ENCODE measurements around the gene CHRNA4.
"Not testable (repeated sequence)": the region's sequence is repeated elsewhere in the genome, so short reads cannot be mapped to it uniquely, and the experiment has no call there.

Gene CHRNA4

DNA sequence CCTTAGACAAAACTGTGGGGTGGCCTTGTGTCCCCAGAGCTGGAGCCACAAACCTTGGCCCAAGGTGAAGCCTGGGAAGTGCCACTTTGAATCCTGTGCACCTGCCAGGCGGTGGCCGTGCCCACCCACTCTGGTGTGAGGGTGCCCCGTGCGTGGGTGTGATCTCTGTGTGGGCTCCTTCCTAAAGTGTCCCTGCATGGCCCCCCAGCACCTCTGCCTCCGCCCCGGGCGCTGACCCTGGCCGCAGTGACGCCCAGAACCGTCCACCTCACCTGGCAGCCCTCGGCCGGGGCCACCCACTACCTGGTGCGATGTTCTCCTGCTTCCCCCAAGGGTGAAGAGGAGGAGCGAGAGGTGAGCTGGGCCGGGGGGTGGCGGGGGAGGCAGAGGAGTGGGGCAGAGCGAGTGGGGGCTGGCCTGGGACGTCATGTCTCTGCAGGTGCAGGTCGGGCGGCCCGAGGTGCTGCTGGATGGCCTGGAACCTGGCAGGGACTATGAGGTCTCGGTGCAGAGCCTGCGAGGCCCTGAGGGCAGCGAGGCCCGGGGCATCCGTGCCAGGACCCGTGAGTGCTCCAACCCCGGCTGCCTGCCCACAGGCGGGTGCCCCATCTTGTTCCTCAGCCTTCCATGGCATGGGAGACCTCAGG lies 49.8 kb downstream of the CHRNA4 start:
- no peak for DNase-seq (ENCODE audit: low read depth in 1 of 2, low spot score in 1 of 2)

- no peak for DNase-seq (ENCODE audit: low read depth in 1 of 2, low spot score in 1 of 2)
Observed at GRCh38 chr20:63310265-63310991, 50.7 kb downstream of the CHRNA4 start.

- no peak for DNase-seq (ENCODE audit: low read depth in 1 of 2, low spot score in 1 of 2)
Observed at GRCh38 chr20:63309261-63310071, 51.7 kb downstream of the CHRNA4 start.

DNA sequence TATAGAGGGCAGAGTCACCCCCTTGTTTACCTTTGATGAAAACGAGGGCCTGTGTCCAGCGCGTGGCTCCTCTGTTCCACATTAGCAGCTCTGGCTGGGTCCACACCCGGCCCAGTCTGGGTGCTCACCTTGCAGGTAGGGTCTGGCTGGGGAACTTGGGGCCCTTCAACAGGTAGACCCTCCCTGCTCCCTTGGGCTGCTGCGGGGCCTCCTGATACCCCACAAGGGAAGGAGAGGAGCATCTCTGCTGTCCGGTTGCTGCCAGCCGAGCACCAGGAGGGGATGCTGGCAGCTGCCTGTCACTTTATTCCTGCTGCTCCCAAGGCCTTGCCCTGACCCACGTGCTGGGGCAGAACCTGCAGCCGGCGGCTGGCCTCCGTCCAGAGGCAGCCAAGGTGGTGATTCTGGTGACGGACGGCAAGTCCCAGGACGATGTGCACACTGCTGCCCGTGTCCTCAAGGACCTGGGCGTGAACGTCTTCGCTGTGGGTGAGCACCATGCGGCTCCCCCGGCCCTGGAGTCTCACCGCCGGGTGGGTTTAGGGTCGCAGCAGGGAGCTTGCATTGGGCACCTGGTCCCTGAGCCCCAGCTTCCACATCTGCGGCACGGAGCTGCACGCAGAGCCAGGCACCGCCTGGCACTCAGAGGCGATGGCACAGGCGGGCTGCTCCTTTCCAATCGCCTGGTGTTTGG lies 52.8 kb downstream of the CHRNA4 start:
- DNase-seq (ENCODE audit: low read depth in 1 of 2, low spot score in 1 of 2), result no peak

DNA sequence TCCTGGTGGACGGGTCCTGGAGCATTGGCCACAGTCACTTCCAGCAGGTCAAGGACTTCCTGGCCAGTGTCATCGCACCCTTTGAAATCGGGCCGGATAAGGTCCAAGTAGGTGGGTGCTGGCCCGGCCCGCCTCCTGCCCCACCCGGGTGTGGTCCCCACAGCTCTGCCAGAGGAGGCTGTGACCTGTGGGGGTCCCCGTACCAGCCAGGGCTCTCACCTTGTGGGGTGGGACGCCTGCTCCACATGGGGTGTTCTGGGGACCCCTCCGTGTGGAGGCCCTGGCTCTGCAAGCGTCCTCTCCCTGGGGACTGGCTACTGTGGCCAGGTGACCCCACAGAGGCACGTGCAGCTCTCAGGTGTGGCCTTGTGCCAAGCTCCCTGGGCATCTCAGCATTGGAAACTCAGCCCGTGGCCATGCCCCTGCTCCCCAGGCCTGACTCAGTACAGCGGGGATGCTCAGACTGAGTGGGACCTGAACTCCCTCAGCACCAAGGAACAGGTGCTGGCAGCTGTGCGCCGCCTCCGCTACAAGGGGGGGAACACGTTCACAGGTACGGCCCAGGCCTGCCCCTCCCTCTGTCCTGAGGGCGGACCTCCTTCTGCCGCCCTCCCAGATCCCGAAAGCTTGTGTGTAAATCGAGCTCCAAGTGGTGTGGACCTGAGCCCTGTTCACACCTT lies 53.5 kb downstream of the CHRNA4 start:
- no peak for DNase-seq (ENCODE audit: low read depth in 1 of 2, low spot score in 1 of 2)

- no peak for DNase-seq (ENCODE audit: low read depth in 1 of 2, low spot score in 1 of 2)
Observed at GRCh38 chr20:63306673-63307537, 54.2 kb downstream of the CHRNA4 start.

GRCh38 chr20:63305933-63306672 lies 55.0 kb downstream of the CHRNA4 start:
- not testable (repeated sequence) for DNase-seq (ENCODE audit: low read depth in 1 of 2, low spot score in 1 of 2)

GRCh38 chr20:63305393-63305792 lies 55.8 kb downstream of the CHRNA4 start:
- no peak for DNase-seq (ENCODE audit: low read depth in 1 of 2, low spot score in 1 of 2)

DNA sequence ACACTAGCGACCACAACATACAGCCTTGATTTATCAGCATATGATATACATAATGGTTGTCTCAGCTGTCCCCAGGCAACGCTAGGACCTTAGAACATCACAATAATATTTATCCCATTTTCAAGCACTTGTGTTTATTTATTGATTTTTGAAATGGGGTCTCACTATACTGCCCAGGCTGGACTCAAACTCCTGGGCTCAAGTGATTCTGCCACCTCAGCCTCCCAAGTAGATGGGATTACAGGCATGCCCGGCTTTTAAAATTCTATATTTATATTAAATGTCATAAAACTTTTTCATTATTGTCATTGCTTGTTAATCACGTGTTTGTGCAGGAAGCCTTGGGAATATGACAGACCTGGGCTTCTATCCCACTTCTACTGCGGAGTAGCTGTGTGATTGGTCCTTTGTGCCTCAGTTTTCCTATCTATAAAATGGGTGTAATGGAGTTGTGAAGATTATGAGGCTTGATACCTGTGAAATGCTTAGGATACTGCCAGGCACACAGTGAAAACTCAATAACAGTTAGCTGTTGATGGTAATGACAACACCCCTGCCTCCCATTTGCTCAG lies 58.0 kb downstream of the CHRNA4 start:
- no peak for DNase-seq (ENCODE audit: low read depth in 1 of 2, low spot score in 1 of 2)

GRCh38 chr20:63301671-63302070 lies 59.5 kb downstream of the CHRNA4 start:
- no peak for DNase-seq (ENCODE audit: low read depth in 1 of 2, low spot score in 1 of 2)

GRCh38 chr20:63298731-63299312 lies 62.3 kb downstream of the CHRNA4 start:
- no peak for DNase-seq (ENCODE audit: low read depth in 1 of 2, low spot score in 1 of 2)

DNA sequence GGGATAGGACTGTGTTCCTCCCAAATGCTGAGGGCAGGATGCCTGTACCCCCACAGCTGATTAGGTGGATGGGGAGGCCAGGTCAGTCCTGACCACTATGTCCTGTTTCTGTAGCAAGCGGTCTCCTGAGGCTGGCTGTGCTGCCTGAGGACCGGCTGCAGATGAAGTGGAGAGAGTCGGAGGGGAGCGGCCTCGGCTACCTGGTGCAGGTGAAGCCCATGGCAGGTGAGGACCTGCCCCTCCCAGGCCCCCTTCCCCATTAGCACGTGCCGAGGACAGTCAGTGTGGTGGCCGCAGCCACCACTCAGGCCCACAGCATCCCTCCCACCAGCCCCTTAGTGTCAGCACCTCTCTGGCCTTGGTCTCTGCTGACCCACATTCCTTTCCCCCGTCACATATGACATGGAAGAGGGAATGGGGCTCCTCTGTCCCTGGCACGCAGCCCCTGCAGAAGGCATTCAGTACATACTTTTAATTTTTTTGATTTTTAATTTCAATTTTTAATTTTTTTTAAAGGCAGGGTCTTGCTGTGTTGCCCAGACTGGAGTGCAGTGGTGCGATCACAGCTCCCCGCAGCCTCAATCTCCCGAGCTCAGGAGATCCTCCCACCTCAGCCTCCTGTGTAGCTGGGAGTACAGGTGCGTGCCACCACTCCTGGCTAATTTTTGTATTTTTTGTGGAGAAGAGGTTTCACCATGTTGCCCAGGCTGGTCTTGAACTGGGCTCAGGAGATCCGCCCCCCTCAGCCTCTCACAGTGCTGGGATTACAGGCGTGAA lies 63.2 kb downstream of the CHRNA4 start:
- DNase-seq (ENCODE audit: low read depth in 1 of 2, low spot score in 1 of 2), result no peak

DNA sequence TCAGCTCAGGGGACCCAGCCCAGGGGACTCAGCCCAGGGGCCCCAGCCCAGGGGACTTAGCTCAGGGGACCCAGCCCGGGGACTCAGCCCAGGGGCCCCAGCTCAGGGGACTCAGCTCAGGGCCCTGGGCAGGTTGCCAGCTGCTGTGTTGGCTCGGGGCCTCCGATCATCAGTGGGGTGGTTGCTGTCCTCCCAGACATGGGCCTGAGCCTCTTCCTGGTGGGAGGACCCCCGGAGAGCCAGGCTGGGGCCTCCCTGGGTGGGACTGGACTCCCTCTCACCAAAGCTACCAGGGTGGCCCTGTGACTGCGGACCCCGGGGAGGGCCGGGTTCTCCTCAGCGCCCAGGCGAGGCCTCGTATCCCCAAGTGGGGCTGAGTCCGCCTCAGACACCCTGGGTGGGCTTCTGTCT lies 63.8 kb downstream of the CHRNA4 start:
- DNase-seq (ENCODE audit: low read depth in 1 of 2, low spot score in 1 of 2), result no peak

DNA sequence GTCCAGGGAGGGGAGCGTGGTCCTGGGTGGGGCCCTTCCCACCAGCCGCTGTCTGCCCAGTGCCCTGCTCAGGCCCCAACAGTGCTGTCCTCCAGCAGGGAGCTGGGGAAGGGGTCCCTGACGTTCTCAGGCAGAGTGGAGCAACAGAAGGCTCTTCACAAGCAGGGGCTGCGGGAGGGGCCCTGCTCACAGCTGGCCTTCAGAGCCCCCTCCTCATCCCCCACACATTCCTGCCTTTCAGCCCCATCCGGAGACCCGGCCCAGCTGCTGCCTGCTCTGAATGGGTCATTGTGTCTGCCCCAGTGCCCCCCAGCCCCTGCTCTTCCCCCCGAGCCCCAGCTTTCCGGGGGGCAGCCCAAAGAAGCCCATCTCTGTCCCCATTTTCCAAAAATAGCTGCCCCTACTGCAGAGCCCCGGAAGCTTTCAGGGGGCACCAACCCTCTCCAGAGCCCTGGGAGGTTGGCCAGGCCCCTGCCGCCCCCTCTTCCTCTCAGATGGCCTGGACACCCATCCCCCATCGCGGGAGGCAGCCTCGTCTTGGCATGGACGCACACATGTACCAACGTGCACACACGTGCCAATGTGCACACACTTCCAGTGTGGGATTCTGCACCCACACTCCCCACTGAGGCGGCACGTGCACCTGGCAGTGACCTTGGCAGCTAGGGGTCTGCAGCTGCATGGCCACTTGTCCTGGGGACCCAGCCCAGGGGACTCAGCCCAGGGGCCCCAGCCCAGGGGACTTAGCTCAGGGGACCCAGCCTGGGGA lies 64.4 kb downstream of the CHRNA4 start:
- no peak for DNase-seq (ENCODE audit: low read depth in 1 of 2, low spot score in 1 of 2)

GRCh38 chr20:63295846-63296245 lies 65.3 kb downstream of the CHRNA4 start:
- no peak for DNase-seq (ENCODE audit: low read depth in 1 of 2, low spot score in 1 of 2)

DNA sequence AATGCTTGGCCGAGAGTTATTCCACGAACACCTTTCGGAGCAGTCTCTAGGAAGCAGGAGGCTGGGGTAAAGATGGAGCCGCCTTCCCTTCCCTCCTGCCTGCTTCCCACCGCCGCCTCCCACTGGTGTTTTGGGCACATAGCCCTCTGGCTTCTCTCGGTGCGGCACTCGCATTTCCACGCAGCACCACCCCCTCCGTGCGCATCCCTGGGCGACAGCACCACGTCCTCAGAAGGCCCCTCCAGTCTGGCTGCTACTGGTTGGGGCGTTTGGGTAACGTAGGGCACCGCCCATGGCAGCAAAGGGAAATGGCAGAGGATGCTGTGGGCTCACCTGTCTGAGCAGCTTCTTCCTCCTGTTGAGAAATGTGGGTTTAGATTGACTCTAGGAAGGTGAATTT lies 65.7 kb downstream of the CHRNA4 start:
- DNase-seq (ENCODE audit: low read depth in 1 of 2, low spot score in 1 of 2), result no peak

DNA sequence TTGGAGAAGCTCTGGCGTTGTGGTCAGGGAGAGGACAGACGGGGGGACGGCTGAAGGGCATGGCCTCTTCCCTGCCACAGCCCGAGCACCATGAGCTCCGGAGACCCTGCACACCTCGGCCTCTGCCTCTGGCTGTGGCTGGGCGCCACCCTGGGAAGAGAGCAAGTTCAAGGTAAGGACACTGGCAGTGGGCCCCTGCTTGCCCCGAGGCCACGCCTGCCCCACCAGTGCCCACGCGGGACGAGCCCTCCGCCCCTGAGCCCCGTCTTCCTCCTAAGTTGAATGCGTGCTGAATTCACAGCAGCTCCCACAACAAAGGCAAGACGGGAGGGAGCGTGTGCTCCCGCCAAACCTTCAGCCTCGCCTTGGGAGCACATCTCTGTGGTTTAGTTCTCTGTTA lies 66.1 kb downstream of the CHRNA4 start:
- DNase-seq (ENCODE audit: low read depth in 1 of 2, low spot score in 1 of 2), result no peak
